Omental fat pad (tissue), 4 donors: ENCODE measurements around the gene MGMT. TPM values are rescaled to one million over a fixed set of nuclear protein-coding genes. Genes with fewer than 3 reads are reported as not detected.
A peak's percentile ranks its signal among the peaks of the same experiment; 100 is the strongest.

Experiments
- ATAC-seq: fragments of 150-250 bp; one replicate; pipeline ENCODE4 v1.9.1; 2016; ENCODE audit warnings: mild to moderate bottlenecking, moderate library complexity; ENCODE audit not compliant: low FRiP score
- DNase-seq: peaks from one replicate; pipeline ENCODE4 v3.0.0-alpha.2; 2019; ENCODE audit warnings: low spot score
- CTCF ChIP-seq, 3 donors: fragments of 450-650 bp; IDR thresholded peaks; one replicate each; pipeline ENCODE4 v1.5.1; 2016 to 2017; ENCODE audit warnings: antibody characterized with exemption in 3 of 3, mild to moderate bottlenecking in 3 of 3, moderate library complexity in 2 of 3
- total RNA-seq, 4 donors: library from RNA; depleted of rRNA; stranded (reverse); fragments of >200 nt; gene quantifications; one replicate each; pipeline ENCODE4 v1.1.0, GENCODE V29; 2016

The MGMT gene
- total RNA-seq, 4 donors from 2014 or later: 27.3 to 56.6 (median 35.4) TPM

GRCh38 chr10:129523031-129523722, 56.1 kb downstream of the MGMT start:
- TF ChIP-seq CTCF (IDR thresholded peaks at IDR 0.05): no peak
- ATAC-seq (no peak), DNase-seq (no peak)

GRCh38 chr10:129523723-129524316, 56.8 kb downstream of the MGMT start:
- no peak for TF ChIP-seq CTCF (IDR thresholded peaks at IDR 0.05)
- no peak for DNase-seq
- no peak for ATAC-seq

- TF ChIP-seq CTCF (IDR thresholded peaks at IDR 0.05): no peak
- ATAC-seq: no peak
- no peak for DNase-seq
Observed at GRCh38 chr10:129524936-129525335, 57.9 kb downstream of the MGMT start.

GRCh38 chr10:129525401-129525801, 58.4 kb downstream of the MGMT start:
- ATAC-seq: peak; percentile 81
- no peak for DNase-seq
- no peak for TF ChIP-seq CTCF (IDR thresholded peaks at IDR 0.05)

- DNase-seq (no peak), ATAC-seq (no peak)
- TF ChIP-seq CTCF (IDR thresholded peaks at IDR 0.05): no peak
Observed at GRCh38 chr10:129526943-129527342, 59.9 kb downstream of the MGMT start.

- ATAC-seq (no peak), DNase-seq (no peak)
- no peak for TF ChIP-seq CTCF (IDR thresholded peaks at IDR 0.05)
Observed at GRCh38 chr10:129528376-129528978, 61.4 kb downstream of the MGMT start.

- DNase-seq (no peak), ATAC-seq (no peak)
- TF ChIP-seq CTCF (IDR thresholded peaks at IDR 0.05): no peak
Observed at GRCh38 chr10:129530581-129530980, 63.5 kb downstream of the MGMT start.
